Tibial artery (tissue), 4 donors: Measurements from ENCODE around the gene CPO.
"Not testable (repeated sequence)": the region's sequence is repeated elsewhere in the genome, so short reads cannot be mapped to it uniquely, and the experiment has no call there.

Source experiments
- DNase-seq, 2 donors: peaks; one replicate each; pipeline ENCODE4 v3.0.0-alpha.2; 2019
- H3K27ac ChIP-seq, 2 donors: fragments of 200-600 bp; sonication (generic) in 1 of 2; 1 replicate in 1 of 2; 2 replicates in 1 of 2; pipeline ENCODE4 v1.5.1; 2018 to 2019; ENCODE audit warnings: mild to moderate bottlenecking in 1 of 2
- H3K27me3 ChIP-seq, 2 donors: fragments of 200-600 bp; sonication (generic) in 1 of 2; one replicate each; pipeline versions ENCODE4 v1.5.1 to v1.6.0; 2016 to 2019
- H3K36me3 ChIP-seq, 3 donors: fragments of 200-600 bp; sonication (generic) in 2 of 3; one replicate each; pipeline ENCODE4 v1.5.1; 2016 to 2019; ENCODE audit warnings: mild to moderate bottlenecking in 2 of 3
- H3K4me1 ChIP-seq, 4 donors: fragments of 200-600 bp; sonication (generic) in 2 of 4; 1 replicate in 3 of 4; 2 replicates in 1 of 4; pipeline ENCODE4 v1.5.1; 2016 to 2019
- H3K4me3 ChIP-seq, 2 donors: fragments of 200-600 bp; sonication (generic) in 1 of 2; 1 replicate in 1 of 2; 2 replicates in 1 of 2; pipeline ENCODE4 v1.5.1; 2018 to 2019; ENCODE audit warnings: mild to moderate bottlenecking in 2 of 2
- H3K9me3 ChIP-seq, 3 donors: fragments of 200-600 bp; sonication (generic) in 1 of 3; one replicate each; pipeline ENCODE4 v1.5.1; 2016 to 2019
- CTCF ChIP-seq, 2 experiments: fragments of 200-600 bp in 1 of 2; fragments of 450-650 bp in 1 of 2; IDR thresholded peaks; one replicate each; pipeline ENCODE4 v1.5.1; 2017 to 2019; ENCODE audit warnings: antibody characterized with exemption in 2 of 2, mild to moderate bottlenecking in 1 of 2, moderate library complexity in 1 of 2
- intact Hi-C: fragments of 100-400 bp; cut with DNase I; formaldehyde crosslinking; loops from one replicate; pipeline ENCODE4 v1.15.0; 2023; ENCODE audit warnings: low total_unique reads

The CPO gene

GRCh38 chr2:206937555-206937954 is 1.8 kb upstream of the CPO start:
- Histone ChIP-seq H3K27me3 (no peaks in the 10 kb centered on the region), H3K4me1 (no peaks in the 10 kb centered on the region), H3K36me3 (no peaks in the 10 kb centered on the region), H3K9me3 (no peaks in the 10 kb centered on the region), H3K4me3 (no peak overlapping the region), H3K27ac (no peak overlapping the region)
- DNase-seq = no peak
- TF ChIP-seq CTCF (IDR thresholded peaks at IDR 0.05) = no peak
- intact Hi-C loops = no loop called here

- Histone ChIP-seq H3K36me3 (no peaks in the 10 kb centered on the region), H3K9me3 (no peaks in the 10 kb centered on the region), H3K27ac (no peak overlapping the region), H3K4me3 (no peak overlapping the region), H3K27me3 (no peaks in the 10 kb centered on the region), H3K4me1 (no peaks in the 10 kb centered on the region)
- DNase-seq = no peak
- intact Hi-C loops = no loop called here
- no peak for TF ChIP-seq CTCF (IDR thresholded peaks at IDR 0.05)
Observed at GRCh38 chr2:206940546-206940945, 1.2 kb downstream of the CPO start.

DNA sequence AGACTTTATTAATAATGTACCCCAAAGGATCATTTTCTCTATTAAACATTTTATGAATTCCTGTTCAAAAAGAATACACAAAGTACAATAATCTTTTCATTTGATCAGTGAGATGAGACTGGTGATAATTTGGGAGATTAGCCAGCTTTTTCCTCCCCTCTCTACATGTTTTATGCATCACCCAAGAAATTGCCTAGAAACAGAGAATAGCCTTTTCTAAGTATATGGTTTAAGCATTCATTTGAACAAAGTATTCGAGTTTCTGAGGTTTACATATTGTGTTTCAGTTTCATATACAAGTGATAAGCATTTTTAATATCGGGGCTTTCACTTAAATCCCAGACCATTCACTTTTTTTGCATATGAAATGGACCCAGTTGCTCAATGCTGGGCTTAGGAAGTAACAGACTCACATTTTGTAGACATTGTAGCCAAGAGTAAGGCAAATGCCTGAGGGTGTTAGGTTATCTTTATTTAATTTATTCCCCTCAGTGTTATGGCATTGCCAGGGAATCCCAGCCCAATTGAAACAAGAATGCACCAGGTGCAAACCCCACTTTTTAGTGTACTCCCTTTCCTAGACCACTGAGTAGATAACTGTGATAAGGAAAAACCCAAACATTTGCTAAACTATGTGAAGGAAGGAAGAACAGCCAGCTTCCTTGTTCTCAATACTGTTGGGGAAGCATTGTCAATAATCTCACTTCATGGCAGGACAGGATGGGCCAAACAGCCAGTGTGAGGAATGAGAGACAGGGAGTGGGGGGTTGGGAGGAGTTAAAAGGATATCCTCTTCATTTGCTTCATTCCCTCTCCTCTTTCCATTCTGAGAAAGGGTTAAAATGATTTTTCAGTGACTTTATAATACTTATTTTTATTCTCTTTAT is 3.5 kb downstream of the CPO start:
- DNase-seq = no peak
- intact Hi-C loops = no loop called here
- peaks cover 0 to 17% (median 4%) of the 10 kb centered on the region in 3 donors for H3K9me3 ChIP-seq
- no peaks in the 10 kb centered on the region for H3K27me3 ChIP-seq
- no peak for TF ChIP-seq CTCF (IDR thresholded peaks at IDR 0.05)
- H3K4me1 ChIP-seq = no peaks in the 10 kb centered on the region
- H3K4me3 ChIP-seq = no peak overlapping the region
- H3K36me3 ChIP-seq = no peaks in the 10 kb centered on the region
- H3K27ac ChIP-seq = no peak overlapping the region

DNA sequence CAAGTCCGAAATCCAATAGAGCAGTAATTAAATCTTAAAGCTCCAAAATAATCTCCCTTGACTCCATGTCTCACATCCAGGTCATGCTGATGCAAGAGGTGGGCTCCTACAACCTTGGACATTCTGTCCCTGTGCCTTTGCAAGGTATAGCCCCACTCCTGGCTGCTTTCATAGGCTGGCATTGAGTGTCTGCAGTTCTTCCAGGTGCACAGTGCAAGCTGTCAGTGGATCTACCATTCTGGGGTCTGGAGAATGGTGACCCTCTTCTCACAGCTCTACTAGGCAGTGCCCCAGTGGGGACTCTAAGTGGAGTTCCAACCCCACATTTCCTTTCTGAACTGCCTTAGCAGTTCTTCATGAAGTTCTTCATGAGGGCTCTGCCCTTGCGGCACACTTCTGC is 14.1 kb downstream of the CPO start:
- H3K4me1 ChIP-seq, H3K4me3 ChIP-seq, intact Hi-C loops, H3K27ac ChIP-seq, H3K36me3 ChIP-seq, H3K9me3 ChIP-seq, DNase-seq, H3K27me3 ChIP-seq: not testable (repeated sequence)

GRCh38 chr2:206955253-206955652 is 15.9 kb downstream of the CPO start:
- Histone ChIP-seq H3K36me3 (no peaks in the 10 kb centered on the region), H3K4me3 (no peak overlapping the region), H3K9me3 (no peaks in the 10 kb centered on the region), H3K4me1 (no peaks in the 10 kb centered on the region), H3K27ac (no peak overlapping the region), H3K27me3 (no peaks in the 10 kb centered on the region)
- no peak for DNase-seq
- no peak for TF ChIP-seq CTCF (IDR thresholded peaks at IDR 0.05)
- intact Hi-C loops = no loop called here

DNA sequence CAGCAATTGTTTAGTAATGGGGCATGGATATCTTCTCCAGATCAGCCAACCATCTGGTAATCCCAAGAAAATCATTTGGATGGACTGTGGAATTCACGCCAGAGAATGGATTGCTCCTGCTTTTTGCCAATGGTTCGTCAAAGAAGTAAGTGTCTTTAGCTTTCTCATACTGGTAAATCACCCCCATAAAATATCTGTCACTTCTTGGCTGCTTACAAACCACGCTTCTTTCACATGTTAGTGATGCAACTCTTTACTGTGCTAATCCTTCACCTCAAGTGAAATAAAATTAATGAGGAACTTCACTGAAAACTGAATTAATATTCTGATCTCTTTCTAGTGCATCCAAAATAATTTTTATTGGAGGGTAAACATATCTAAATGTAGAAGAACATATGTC is 18.9 kb downstream of the CPO start:
- Histone ChIP-seq H3K9me3 (no peaks in the 10 kb centered on the region), H3K4me1 (peaks cover 0 to 10% (median 0%) of the 10 kb centered on the region in 4 donors), H3K4me3 (no peak overlapping the region), H3K27ac (no peak overlapping the region), H3K27me3 (no peaks in the 10 kb centered on the region), H3K36me3 (no peaks in the 10 kb centered on the region)
- intact Hi-C loops = no loop called here
- no peak for TF ChIP-seq CTCF (IDR thresholded peaks at IDR 0.05)
- DNase-seq = no peak
